ENCODE data around the gene MSMO1.

Gene MSMO1

GRCh38 chr4:165375465-165375864, 48.0 kb downstream of the MSMO1 start:
- no peak overlapping the region for H2BK5ac ChIP-seq (ENCODE audit: low read length)
- H3K23ac ChIP-seq (ENCODE audit: low read length) = no peak overlapping the region
- H3K18ac ChIP-seq (ENCODE audit: low read length) = no peak overlapping the region
- no CpG with 5 or more reads among the region's 2 CpGs for whole genome bisulfite sequencing (ENCODE audit: extremely low coverage, insufficient coverage, low lambda C conversion rate)
- no peak overlapping the region for H3K4me3 ChIP-seq (ENCODE audit: low read length)
- no peak overlapping the region for H3K27ac ChIP-seq (ENCODE audit: low read depth, low read length)
- no peak overlapping the region for H4K5ac ChIP-seq (ENCODE audit: low read length)
- H3K36me3 ChIP-seq (ENCODE audit: control insufficient read depth, insufficient read depth, low read length) = no peaks in the 10 kb centered on the region
- H4K8ac ChIP-seq (ENCODE audit: low read depth, low read length) = no peak overlapping the region
- H2BK15ac ChIP-seq (replicated peaks; ENCODE audit: low read depth) = no peak overlapping the region
- no peak overlapping the region for H3K4ac ChIP-seq (ENCODE audit: low read depth, low read length)
- no peak overlapping the region for H3K9ac ChIP-seq (ENCODE audit: low read length)
- peaks cover 2% of the 10 kb centered on the region for H3K4me1 ChIP-seq (ENCODE audit: control insufficient read depth, low read depth, low read length)
- H2AK5ac ChIP-seq (ENCODE audit: low read length) = no peak overlapping the region
- H3K27me3 ChIP-seq (ENCODE audit: insufficient read depth, low read length, poor library complexity) = peaks cover 2% of the 10 kb centered on the region
- no peaks in the 10 kb centered on the region for H3K79me2 ChIP-seq (ENCODE audit: control insufficient read depth, insufficient read depth, low read length)
- no peak overlapping the region for H3K4me2 ChIP-seq (ENCODE audit: low read length)
- no peak overlapping the region for H3K56ac ChIP-seq (ENCODE audit: low read length)
- H3K79me1 ChIP-seq (ENCODE audit: low read length) = no peaks in the 10 kb centered on the region
- no peak for DNase-seq
- H2BK120ac ChIP-seq (ENCODE audit: low read depth, low read length) = no peak overlapping the region

- no peak overlapping the region for H3K56ac ChIP-seq (ENCODE audit: low read length)
- no peaks in the 10 kb centered on the region for H3K79me1 ChIP-seq (ENCODE audit: low read length)
- no peak overlapping the region for H2BK120ac ChIP-seq (ENCODE audit: low read depth, low read length)
- peak overlapping the region; percentile 60 for H3K4me2 ChIP-seq (ENCODE audit: low read length)
- H2BK5ac ChIP-seq (ENCODE audit: low read length) = no peak overlapping the region
- H3K4me1 ChIP-seq (ENCODE audit: control insufficient read depth, low read depth, low read length) = peaks cover 4% of the 10 kb centered on the region
- no CpG with 5 or more reads among the region's 1 CpG for WGBS (ENCODE audit: extremely low coverage, insufficient coverage, low lambda C conversion rate)
- no peak for DNase-seq
- no peak overlapping the region for H4K5ac ChIP-seq (ENCODE audit: low read length)
- H3K4ac ChIP-seq (ENCODE audit: low read depth, low read length) = no peak overlapping the region
- H3K9ac ChIP-seq (ENCODE audit: low read length) = no peak overlapping the region
- H3K23ac ChIP-seq (ENCODE audit: low read length) = no peak overlapping the region
- no peak overlapping the region for H3K4me3 ChIP-seq (ENCODE audit: low read length)
- H3K79me2 ChIP-seq (ENCODE audit: control insufficient read depth, insufficient read depth, low read length) = no peaks in the 10 kb centered on the region
- H3K18ac ChIP-seq (ENCODE audit: low read length) = no peak overlapping the region
- no peak overlapping the region for H4K8ac ChIP-seq (ENCODE audit: low read depth, low read length)
- H2AK5ac ChIP-seq (ENCODE audit: low read length) = no peak overlapping the region
- H3K27me3 ChIP-seq (ENCODE audit: insufficient read depth, low read length, poor library complexity) = peaks cover 2% of the 10 kb centered on the region
- no peaks in the 10 kb centered on the region for H3K36me3 ChIP-seq (ENCODE audit: control insufficient read depth, insufficient read depth, low read length)
- no peak overlapping the region for H3K27ac ChIP-seq (ENCODE audit: low read depth, low read length)
- no peak overlapping the region for H2BK15ac ChIP-seq (replicated peaks; ENCODE audit: low read depth)
Measured at GRCh38 chr4:165378398-165378744, 50.9 kb downstream of the MSMO1 start.

- no peak within 1 kb of the TSS for H4K8ac ChIP-seq (ENCODE audit: low read depth, low read length)
- no CpG with 5 or more reads among the region's 82 CpGs for WGBS (ENCODE audit: extremely low coverage, insufficient coverage, low lambda C conversion rate)
- DNase-seq = peak; percentile 73
- no peak within 1 kb of the TSS for H2BK15ac ChIP-seq (replicated peaks; ENCODE audit: low read depth)
- H3K4ac ChIP-seq (ENCODE audit: low read depth, low read length) = peak within 1 kb of the TSS; percentile 56
- H3K4me1 ChIP-seq (ENCODE audit: control insufficient read depth, low read depth, low read length) = peaks cover 4% of the 10 kb centered on the region
- no peak within 1 kb of the TSS for H4K5ac ChIP-seq (ENCODE audit: low read length)
- peak within 1 kb of the TSS; percentile 80 for H3K56ac ChIP-seq (ENCODE audit: low read length)
- H2AK5ac ChIP-seq (ENCODE audit: low read length) = no peak within 1 kb of the TSS
- H2BK5ac ChIP-seq (ENCODE audit: low read length) = no peak within 1 kb of the TSS
- H3K36me3 ChIP-seq (ENCODE audit: control insufficient read depth, insufficient read depth, low read length) = no peaks in the 10 kb centered on the region
- H3K4me3 ChIP-seq (ENCODE audit: low read length) = peak within 1 kb of the TSS; percentile 29
- peak within 1 kb of the TSS; percentile 64 for H3K4me2 ChIP-seq (ENCODE audit: low read length)
- H3K79me1 ChIP-seq (ENCODE audit: low read length) = no peaks in the 10 kb centered on the region
- H3K79me2 ChIP-seq (ENCODE audit: control insufficient read depth, insufficient read depth, low read length) = no peaks in the 10 kb centered on the region
- H3K23ac ChIP-seq (ENCODE audit: low read length) = peak within 1 kb of the TSS; percentile 48
- peaks cover 2% of the 10 kb centered on the region for H3K27me3 ChIP-seq (ENCODE audit: insufficient read depth, low read length, poor library complexity)
- peak within 1 kb of the TSS; percentile 30 for H2BK120ac ChIP-seq (ENCODE audit: low read depth, low read length)
- peak within 1 kb of the TSS; percentile 3 for H3K27ac ChIP-seq (ENCODE audit: low read depth, low read length)
- H3K9ac ChIP-seq (ENCODE audit: low read length) = peak within 1 kb of the TSS; percentile 41
- peak within 1 kb of the TSS; percentile 60 for H3K18ac ChIP-seq (ENCODE audit: low read length)
Measured at GRCh38 chr4:165378745-165379677, 51.5 kb downstream of the MSMO1 start, which contains the start of gene CPE. TSS of gene CPE (plus strand) at chr4:165379008. CDS start at chr4:165379222, 214 bp downstream.

GRCh38 chr4:165379678-165380064, 52.2 kb downstream of the MSMO1 start:
- Histone ChIP-seq H2AK5ac (ENCODE audit: low read length) (no peak overlapping the region), H3K36me3 (ENCODE audit: control insufficient read depth, insufficient read depth, low read length) (no peaks in the 10 kb centered on the region), H3K4me1 (ENCODE audit: control insufficient read depth, low read depth, low read length) (peaks cover 4% of the 10 kb centered on the region), H3K18ac (ENCODE audit: low read length) (peak overlapping the region; percentile 60), H3K79me2 (ENCODE audit: control insufficient read depth, insufficient read depth, low read length) (no peaks in the 10 kb centered on the region), H3K23ac (ENCODE audit: low read length) (no peak overlapping the region), H2BK15ac (replicated peaks; ENCODE audit: low read depth) (no peak overlapping the region), H3K4me3 (ENCODE audit: low read length) (peak overlapping the region; percentile 34), H3K4ac (ENCODE audit: low read depth, low read length) (peak overlapping the region; percentile 56), H3K4me2 (ENCODE audit: low read length) (peak overlapping the region; percentile 64), H3K27me3 (ENCODE audit: insufficient read depth, low read length, poor library complexity) (peaks cover 2% of the 10 kb centered on the region), H3K9ac (ENCODE audit: low read length) (peak overlapping the region; percentile 41), H4K5ac (ENCODE audit: low read length) (no peak overlapping the region), H4K8ac (ENCODE audit: low read depth, low read length) (no peak overlapping the region), H3K56ac (ENCODE audit: low read length) (peak overlapping the region; percentile 80), H3K27ac (ENCODE audit: low read depth, low read length) (peak overlapping the region; percentile 16), H2BK5ac (ENCODE audit: low read length) (no peak overlapping the region), H2BK120ac (ENCODE audit: low read depth, low read length) (peak overlapping the region; percentile 30), H3K79me1 (ENCODE audit: low read length) (no peaks in the 10 kb centered on the region)
- DNase-seq = peak; percentile 89
- no CpG with 5 or more reads among the region's 11 CpGs for WGBS (ENCODE audit: extremely low coverage, insufficient coverage, low lambda C conversion rate)

GRCh38 chr4:165380805-165381204, 53.3 kb downstream of the MSMO1 start:
- H3K27me3 ChIP-seq (ENCODE audit: insufficient read depth, low read length, poor library complexity) = peaks cover 2% of the 10 kb centered on the region
- no peaks in the 10 kb centered on the region for H3K36me3 ChIP-seq (ENCODE audit: control insufficient read depth, insufficient read depth, low read length)
- H3K4ac ChIP-seq (ENCODE audit: low read depth, low read length) = no peak overlapping the region
- WGBS (ENCODE audit: extremely low coverage, insufficient coverage, low lambda C conversion rate) = no CpG with 5 or more reads among the region's 1 CpG
- no peak overlapping the region for H3K23ac ChIP-seq (ENCODE audit: low read length)
- peaks cover 4% of the 10 kb centered on the region for H3K4me1 ChIP-seq (ENCODE audit: control insufficient read depth, low read depth, low read length)
- no peak overlapping the region for H2BK15ac ChIP-seq (replicated peaks; ENCODE audit: low read depth)
- H4K5ac ChIP-seq (ENCODE audit: low read length) = no peak overlapping the region
- no peak overlapping the region for H3K18ac ChIP-seq (ENCODE audit: low read length)
- H2BK120ac ChIP-seq (ENCODE audit: low read depth, low read length) = no peak overlapping the region
- H3K4me2 ChIP-seq (ENCODE audit: low read length) = no peak overlapping the region
- no peaks in the 10 kb centered on the region for H3K79me2 ChIP-seq (ENCODE audit: control insufficient read depth, insufficient read depth, low read length)
- H3K9ac ChIP-seq (ENCODE audit: low read length) = no peak overlapping the region
- no peaks in the 10 kb centered on the region for H3K79me1 ChIP-seq (ENCODE audit: low read length)
- H3K4me3 ChIP-seq (ENCODE audit: low read length) = no peak overlapping the region
- H4K8ac ChIP-seq (ENCODE audit: low read depth, low read length) = no peak overlapping the region
- DNase-seq = no peak
- no peak overlapping the region for H3K56ac ChIP-seq (ENCODE audit: low read length)
- no peak overlapping the region for H3K27ac ChIP-seq (ENCODE audit: low read depth, low read length)
- no peak overlapping the region for H2BK5ac ChIP-seq (ENCODE audit: low read length)
- no peak overlapping the region for H2AK5ac ChIP-seq (ENCODE audit: low read length)
